ENCODE data around the gene ANGEL1.

ANGEL1 gene

GRCh38 chr14:76814726-76815645 is 2.3 kb upstream of the ANGEL1 start:
- DNase-seq (ENCODE audit: low read depth): no peak

GRCh38 chr14:76812093-76812421 is 625 bp downstream of the ANGEL1 start:
- DNase-seq (ENCODE audit: low read depth): no peak

- DNase-seq (ENCODE audit: low read depth): no peak
Observed at GRCh38 chr14:76811561-76811960, 1.1 kb downstream of the ANGEL1 start.

- DNase-seq (ENCODE audit: low read depth): no peak
Observed at GRCh38 chr14:76810953-76811400, 1.7 kb downstream of the ANGEL1 start.

DNA sequence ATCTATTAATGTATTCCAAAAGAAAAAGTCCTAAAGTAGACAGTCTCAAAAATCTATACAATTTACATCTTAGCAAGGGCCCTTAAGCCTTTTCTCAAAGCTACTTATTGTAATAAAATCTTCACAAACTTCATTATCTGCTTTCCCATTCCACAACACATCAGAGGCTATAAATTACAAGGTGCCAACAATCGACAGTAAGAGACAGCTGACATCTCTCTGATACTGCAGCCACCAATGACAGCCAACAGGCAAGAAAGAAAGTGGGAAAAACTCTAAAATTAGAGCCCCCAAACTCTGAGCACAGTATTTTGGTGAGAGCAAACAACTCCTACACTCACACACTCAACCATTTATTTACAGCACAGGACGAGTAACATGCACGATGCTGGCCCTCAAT is 2.2 kb downstream of the ANGEL1 start:
- DNase-seq (ENCODE audit: low read depth): no peak

DNA sequence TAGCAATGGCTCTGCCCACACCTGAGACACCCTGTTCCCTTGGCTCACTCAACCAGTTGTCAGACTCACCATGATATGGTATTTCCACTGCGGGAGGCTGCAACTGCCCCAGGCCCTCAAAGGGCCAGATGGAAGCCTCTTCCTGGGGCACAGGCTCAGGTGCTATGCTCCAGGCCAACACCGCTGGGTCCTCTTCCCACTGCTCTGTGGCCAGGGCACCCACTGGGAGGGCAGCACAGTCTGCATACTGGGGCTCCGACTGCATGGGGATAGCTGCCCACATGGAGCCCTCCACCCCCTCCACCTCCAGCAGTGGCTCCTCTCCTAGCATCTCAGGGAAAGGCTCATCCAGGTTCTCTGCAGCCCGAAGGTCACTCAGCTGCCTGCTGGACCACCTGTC is 3.7 kb downstream of the ANGEL1 start:
- no peak for DNase-seq (ENCODE audit: low read depth)

DNA sequence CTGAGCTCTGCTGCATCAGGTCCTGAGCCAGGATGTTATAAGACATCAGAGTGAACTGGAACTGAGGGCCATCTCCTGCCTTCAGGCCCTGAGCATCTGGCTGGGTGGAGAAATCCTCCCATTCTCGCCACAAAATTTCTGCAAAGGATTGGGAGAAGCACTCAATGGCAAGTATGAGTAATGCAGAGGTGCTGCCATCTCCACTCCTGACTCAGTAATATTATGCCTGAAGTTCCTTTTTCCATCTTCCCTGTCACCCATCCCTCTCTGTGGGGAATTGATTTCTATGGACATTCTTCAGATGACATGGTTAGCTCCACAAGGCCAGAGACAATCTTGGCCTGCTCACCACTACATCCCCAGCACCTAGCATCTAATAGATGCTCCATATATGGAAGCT is 4.7 kb downstream of the ANGEL1 start:
- no peak for DNase-seq (ENCODE audit: low read depth)

DNA sequence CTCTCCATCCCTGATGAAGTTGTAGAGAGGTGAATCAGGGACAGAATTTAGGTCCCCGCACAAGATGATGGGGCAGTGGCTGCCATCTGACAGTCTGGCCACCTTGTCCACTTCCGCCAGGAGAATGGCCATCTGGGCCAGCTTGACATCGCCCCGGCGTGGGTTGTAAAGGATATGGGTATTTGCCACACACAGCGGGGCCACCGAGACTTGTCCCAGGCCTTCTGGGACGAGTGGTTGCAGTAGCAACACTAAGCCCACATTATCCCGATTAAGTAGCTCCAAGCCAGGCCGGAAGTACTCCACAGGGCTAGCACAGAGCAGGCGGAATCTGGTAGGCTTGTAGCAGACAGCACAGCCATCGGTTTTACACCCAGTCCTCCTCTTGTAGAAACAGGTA is 6.2 kb downstream of the ANGEL1 start:
- DNase-seq (ENCODE audit: low read depth): no peak

DNA sequence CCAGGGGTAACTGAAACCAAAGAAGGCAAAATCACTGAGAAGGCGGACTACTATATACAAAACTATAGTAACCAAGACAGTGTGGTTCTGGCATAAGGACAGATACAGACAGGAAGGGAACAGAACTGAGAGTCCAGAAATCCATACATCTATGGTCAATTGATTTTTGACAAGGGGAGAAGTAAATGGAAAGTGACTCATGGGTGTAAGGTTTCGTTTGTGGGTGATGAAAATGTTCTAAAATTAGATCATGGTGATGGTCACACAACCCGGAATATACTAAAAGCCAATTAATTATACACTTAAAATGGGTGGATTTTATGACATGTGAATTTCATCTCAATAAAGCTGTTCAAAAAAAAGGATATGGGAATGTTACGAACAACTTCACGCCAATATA is 18.7 kb downstream of the ANGEL1 start:
- DNase-seq (ENCODE audit: low read depth): no peak

GRCh38 chr14:76793324-76793723 is 19.4 kb downstream of the ANGEL1 start:
- DNase-seq (ENCODE audit: low read depth): no peak

DNA sequence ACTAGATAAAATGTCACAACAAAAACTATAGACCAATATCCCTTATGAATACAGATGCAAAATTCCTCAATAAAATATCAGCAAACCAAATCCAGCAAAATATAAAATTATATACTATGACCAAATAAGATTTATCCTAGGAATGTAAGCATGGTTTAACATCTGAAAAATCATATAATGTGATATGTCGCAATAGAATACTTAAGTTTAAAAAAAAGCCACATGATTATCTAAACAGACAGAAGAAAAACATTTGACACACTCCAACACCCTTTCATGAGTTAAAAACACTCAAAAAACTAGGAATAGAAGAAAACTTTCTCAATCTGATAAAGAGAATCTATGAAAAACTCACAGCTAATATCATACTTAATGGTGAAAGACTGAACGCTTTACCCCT is 20.3 kb downstream of the ANGEL1 start:
- no peak for DNase-seq (ENCODE audit: low read depth)

DNA sequence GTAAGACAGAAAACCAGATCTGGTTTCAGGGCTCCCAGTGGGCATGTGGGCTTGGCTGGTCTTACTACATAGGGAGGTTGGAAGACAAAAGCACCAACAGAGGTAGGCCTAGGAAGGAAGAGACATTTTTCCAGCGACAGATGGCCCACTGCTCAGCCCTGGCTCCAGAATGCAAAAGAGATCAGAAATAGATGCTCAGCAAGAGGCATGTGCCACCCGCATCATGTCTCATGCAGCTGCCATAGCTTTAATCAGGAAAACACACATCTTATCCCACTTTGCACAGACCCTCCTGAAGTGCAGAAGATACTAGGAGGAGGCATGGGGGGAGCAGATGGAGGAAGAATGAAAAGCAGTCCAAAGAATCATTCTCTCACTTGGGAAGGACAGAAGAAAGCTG is 26.1 kb downstream of the ANGEL1 start:
- no peak for DNase-seq (ENCODE audit: low read depth)

- DNase-seq (ENCODE audit: low read depth): no peak
Observed at GRCh38 chr14:76784881-76785280, 27.8 kb downstream of the ANGEL1 start.

DNA sequence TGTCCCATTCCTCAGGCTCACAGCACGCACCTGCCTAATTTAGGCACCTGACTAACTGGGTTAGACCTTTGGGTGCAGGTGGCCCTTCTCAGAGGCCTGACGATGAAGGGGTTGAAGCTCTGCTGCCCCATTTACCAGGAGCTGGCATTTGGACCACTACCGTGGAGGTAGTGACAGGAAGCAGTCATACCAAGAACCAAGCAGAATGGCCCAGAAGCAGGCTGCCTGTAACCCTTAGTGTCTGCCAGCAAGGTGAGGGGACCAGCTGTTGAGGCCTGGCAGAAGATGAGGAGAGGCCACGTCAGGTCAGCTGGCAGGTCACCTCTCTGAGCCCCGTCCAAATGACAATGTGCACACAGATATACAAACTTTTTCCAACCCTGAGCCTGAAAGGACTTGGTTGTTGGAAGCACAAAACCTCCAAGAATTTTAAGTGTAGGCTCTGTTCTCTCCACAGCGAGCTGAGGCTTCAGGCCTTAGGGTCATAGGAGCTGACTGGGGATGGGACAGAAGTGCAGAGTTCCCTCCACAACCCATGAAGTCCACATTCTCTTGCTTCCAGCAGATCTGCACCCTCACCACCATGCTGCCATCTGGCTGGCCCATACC is 28.3 kb downstream of the ANGEL1 start:
- no peak for DNase-seq (ENCODE audit: low read depth)

DNA sequence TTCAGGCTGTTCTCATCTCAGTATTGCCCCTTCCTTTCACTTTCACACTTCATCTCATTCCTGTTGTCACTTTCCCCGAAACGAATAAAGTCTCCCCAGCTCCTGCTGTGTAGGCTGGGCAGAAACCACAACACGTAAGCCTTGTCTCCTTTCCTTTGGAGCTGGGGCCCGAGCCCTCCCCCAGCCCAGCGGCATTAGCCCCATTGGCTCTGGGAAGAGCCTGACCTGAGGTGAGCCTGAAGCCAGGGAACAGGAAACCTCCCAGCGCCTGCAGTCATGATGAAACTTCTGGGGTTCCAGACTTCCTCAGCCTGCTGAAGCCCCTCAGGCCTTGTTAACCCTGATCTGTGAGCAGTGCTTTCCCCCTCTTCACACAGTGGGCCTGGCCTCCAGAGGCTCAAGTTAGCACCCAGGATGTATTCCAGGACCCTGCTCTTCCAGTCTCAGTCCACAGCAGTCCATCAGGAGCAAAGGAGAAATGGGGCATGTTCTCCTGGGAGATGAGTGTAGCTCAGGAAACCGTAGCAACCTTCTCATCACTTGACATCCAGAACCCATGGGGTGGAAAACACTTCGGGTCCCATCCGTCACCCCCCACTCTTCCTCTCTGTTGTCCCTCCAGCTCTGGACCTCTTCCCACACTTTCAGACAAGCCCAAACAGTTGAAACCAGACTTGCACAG is 29.7 kb downstream of the ANGEL1 start:
- DNase-seq (ENCODE audit: low read depth): no peak

- no peak for DNase-seq (ENCODE audit: low read depth)
Observed at GRCh38 chr14:76782115-76782884, 30.4 kb downstream of the ANGEL1 start.

GRCh38 chr14:76781648-76782051 is 31.0 kb downstream of the ANGEL1 start:
- DNase-seq (ENCODE audit: low read depth): no peak

GRCh38 chr14:76780875-76781647 is 31.6 kb downstream of the ANGEL1 start:
- DNase-seq (ENCODE audit: low read depth): no peak

DNA sequence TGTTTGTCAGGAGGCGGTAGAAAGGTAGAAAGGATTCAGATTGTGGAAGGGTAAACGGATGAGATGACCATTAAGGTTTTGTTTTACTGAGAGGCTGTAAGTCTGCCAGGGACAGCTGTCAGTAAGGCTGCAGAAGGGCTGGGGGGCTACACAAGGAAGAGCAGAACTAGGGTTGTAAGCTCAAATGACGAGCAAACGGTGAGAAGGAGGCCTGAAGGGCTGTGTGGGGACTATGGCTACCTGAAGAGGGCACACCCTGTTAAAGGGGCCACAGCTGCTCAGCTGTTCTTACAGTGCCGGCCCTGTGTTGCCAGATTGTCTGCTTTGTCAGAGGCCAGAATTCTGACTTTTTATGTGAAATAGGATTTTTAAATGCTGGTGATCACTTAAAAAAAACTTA is 32.3 kb downstream of the ANGEL1 start:
- no peak for DNase-seq (ENCODE audit: low read depth)

GRCh38 chr14:76780058-76780345 is 32.7 kb downstream of the ANGEL1 start:
- DNase-seq (ENCODE audit: low read depth): no peak

GRCh38 chr14:76779221-76780057 is 33.2 kb downstream of the ANGEL1 start:
- DNase-seq (ENCODE audit: low read depth): no peak

All from stimulated activated CD8-positive, alpha-beta memory T cell treated with anti-CD3 and anti-CD28 coated beads, Interleukin-15, amount 100 ng/mL, for 24 hours (primary cell).